MM.1S (cell line): ENCODE data around the gene GJB4.

Experiments used
- DNase-seq: peaks from one replicate; pipeline ENCODE4 v3.0.0-alpha.2; 2015
- H2AFZ ChIP-seq: fragments of 300-600 bp; sonication (generic); 2 replicates; pipeline ENCODE4 v1.6.0; 2016; ENCODE audit warnings: antibody characterized with exemption, low read length
- H3F3A ChIP-seq: fragments of 300-600 bp; sonication (generic); 2 replicates; pipeline ENCODE4 v1.6.1; 2016; ENCODE audit warnings: mild to moderate bottlenecking, antibody characterized with exemption, low read length, moderate library complexity, mixed read lengths; ENCODE audit not compliant: insufficient read depth
- H3K27ac ChIP-seq: fragments of 300-600 bp; sonication (generic); 2 replicates; pipeline ENCODE4 v1.5.1; 2016; ENCODE audit warnings: mild to moderate bottlenecking, low read length
- H3K27me3 ChIP-seq: fragments of 300-600 bp; sonication (generic); replicated peaks from 2 replicates; pipeline ENCODE4 v1.6.0; 2016; ENCODE audit warnings: low read length; ENCODE audit not compliant: insufficient read depth
- H3K36me3 ChIP-seq: fragments of 300-600 bp; sonication (generic); replicated peaks from 2 replicates; pipeline ENCODE4 v1.6.1; 2016; ENCODE audit warnings: mild to moderate bottlenecking, low read length, mixed read lengths; ENCODE audit not compliant: insufficient read depth
- H3K4me1 ChIP-seq: fragments of 300-600 bp; sonication (generic); 2 replicates; pipeline ENCODE4 v1.6.1; 2016; ENCODE audit warnings: low read length, mixed read lengths
- H3K4me2 ChIP-seq: fragments of 300-600 bp; sonication (generic); 2 replicates; pipeline ENCODE4 v1.6.0; 2016; ENCODE audit warnings: low read depth, low read length
- H3K4me3 ChIP-seq: fragments of 300-600 bp; sonication (generic); 2 replicates; pipeline ENCODE4 v1.5.1; 2016; ENCODE audit warnings: low read length, mixed read lengths
- H3K79me2 ChIP-seq: fragments of 300-600 bp; sonication (generic); 2 replicates; pipeline ENCODE4 v1.6.1; 2016; ENCODE audit warnings: mixed run types, low read length, mixed read lengths
- H3K9ac ChIP-seq: fragments of 300-600 bp; sonication (generic); 2 replicates; pipeline ENCODE4 v1.6.1; 2016; ENCODE audit warnings: low read length, mixed read lengths
- H3K9me2 ChIP-seq: fragments of 300-600 bp; sonication (generic); replicated peaks from 2 replicates; pipeline ENCODE4 v1.6.1; 2016; ENCODE audit warnings: mild to moderate bottlenecking, low read length, mixed read lengths; ENCODE audit not compliant: insufficient read depth
- H3K9me3 ChIP-seq: fragments of 300-600 bp; sonication (generic); replicated peaks from 2 replicates; pipeline ENCODE4 v1.6.1; 2016; ENCODE audit warnings: mild to moderate bottlenecking, low read length, mixed read lengths; ENCODE audit not compliant: insufficient read depth
- H4K20me1 ChIP-seq: fragments of 300-600 bp; sonication (generic); 2 replicates; pipeline ENCODE4 v1.6.1; 2016; ENCODE audit warnings: mild to moderate bottlenecking, low read length, moderate library complexity, mixed read lengths; ENCODE audit not compliant: insufficient read depth
- EZH2 ChIP-seq: fragments of 300-600 bp; sonication (generic); optimal IDR thresholded peaks from 2 replicates; pipeline ENCODE3; 2017; ENCODE audit warnings: low read depth, mild to moderate bottlenecking, antibody characterized with exemption, low read length, mixed read lengths
- EZH2phosphoT487 ChIP-seq: fragments of 300-600 bp; sonication (generic); IDR thresholded peaks from 2 replicates; pipeline ENCODE4 v1.6.1; 2018; ENCODE audit warnings: antibody characterized with exemption, low read length
- TF ChIP-seq, protein P1 (sequence below): fragments of 300-600 bp; sonication (generic); IDR thresholded peaks from 2 replicates; pipeline ENCODE4 v1.5.1; 2016; ENCODE audit warnings: antibody characterized with exemption, low read length, mixed read lengths

The GJB4 gene

DNA sequence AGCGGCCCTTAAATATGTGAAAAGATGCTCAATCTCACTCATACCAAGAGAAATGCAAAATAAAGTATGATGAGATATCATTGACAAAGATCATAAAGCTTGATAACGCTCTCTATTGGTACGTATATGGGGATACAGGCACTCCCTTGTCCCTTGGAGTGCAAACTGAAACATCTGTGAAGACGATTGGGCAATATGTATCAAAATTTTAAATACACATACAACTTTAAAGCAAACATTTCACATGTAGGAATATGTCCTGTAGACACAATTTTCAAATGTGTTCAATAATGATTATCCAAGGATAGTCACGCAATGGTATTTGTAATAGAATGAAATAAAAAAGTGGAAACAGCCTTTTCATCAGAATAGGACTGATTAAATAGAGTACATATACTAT, 19.5 kb downstream of the GJB4 start:
- no peak overlapping the region for H3K4me2 ChIP-seq
- H3F3A ChIP-seq: no peaks in the 10 kb centered on the region
- H3K27ac ChIP-seq: no peak overlapping the region

DNA sequence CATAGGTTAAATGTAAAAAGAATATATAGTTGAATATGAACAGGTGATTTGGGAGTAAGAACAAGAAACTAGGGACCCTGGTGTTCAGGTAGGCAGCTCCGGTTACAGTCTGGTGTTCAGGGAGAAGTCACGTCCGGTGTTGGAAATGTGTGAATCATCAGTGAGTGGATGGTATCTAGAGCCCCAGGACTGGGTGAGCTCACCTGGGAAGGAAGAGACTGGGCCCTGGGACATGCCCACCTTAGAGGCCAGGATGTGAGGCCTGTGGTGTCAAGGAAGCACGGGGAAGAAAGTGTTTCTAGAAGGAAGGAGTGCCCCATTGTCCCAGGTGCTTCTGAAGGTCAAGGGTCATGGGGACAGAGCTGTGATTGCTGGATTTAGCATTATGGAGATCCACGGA, 20.0 kb downstream of the GJB4 start:
- Histone ChIP-seq H3K4me3 (no peak overlapping the region), H3K27ac (no peak overlapping the region), H3K79me2 (no peaks in the 10 kb centered on the region), H3K9me2 (no peaks in the 10 kb centered on the region), H3K9me3 (no peaks in the 10 kb centered on the region), H4K20me1 (no peaks in the 10 kb centered on the region), H3K4me1 (no peaks in the 10 kb centered on the region), H3K9ac (no peak overlapping the region), H3K36me3 (no peaks in the 10 kb centered on the region), H3F3A (no peaks in the 10 kb centered on the region), H3K4me2 (no peak overlapping the region), H3K27me3 (peaks cover 65% of the 10 kb centered on the region), H2AFZ (no peak overlapping the region)
- TF ChIP-seq EZH2 (no peak), EZH2phosphoT487 (no peak)
- TF ChIP-seq, protein P1, sequence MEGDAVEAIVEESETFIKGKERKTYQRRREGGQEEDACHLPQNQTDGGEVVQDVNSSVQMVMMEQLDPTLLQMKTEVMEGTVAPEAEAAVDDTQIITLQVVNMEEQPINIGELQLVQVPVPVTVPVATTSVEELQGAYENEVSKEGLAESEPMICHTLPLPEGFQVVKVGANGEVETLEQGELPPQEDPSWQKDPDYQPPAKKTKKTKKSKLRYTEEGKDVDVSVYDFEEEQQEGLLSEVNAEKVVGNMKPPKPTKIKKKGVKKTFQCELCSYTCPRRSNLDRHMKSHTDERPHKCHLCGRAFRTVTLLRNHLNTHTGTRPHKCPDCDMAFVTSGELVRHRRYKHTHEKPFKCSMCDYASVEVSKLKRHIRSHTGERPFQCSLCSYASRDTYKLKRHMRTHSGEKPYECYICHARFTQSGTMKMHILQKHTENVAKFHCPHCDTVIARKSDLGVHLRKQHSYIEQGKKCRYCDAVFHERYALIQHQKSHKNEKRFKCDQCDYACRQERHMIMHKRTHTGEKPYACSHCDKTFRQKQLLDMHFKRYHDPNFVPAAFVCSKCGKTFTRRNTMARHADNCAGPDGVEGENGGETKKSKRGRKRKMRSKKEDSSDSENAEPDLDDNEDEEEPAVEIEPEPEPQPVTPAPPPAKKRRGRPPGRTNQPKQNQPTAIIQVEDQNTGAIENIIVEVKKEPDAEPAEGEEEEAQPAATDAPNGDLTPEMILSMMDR: no peak
- DNase-seq: no peak

More for the DNA sequence above, 19.5 kb downstream of the GJB4 start:
- Histone ChIP-seq H3K79me2 (no peaks in the 10 kb centered on the region), H3K9me2 (no peaks in the 10 kb centered on the region), H3K36me3 (no peaks in the 10 kb centered on the region), H4K20me1 (no peaks in the 10 kb centered on the region), H2AFZ (no peak overlapping the region), H3K27me3 (peaks cover 65% of the 10 kb centered on the region), H3K4me3 (no peak overlapping the region), H3K9ac (no peak overlapping the region), H3K4me1 (no peaks in the 10 kb centered on the region), H3K9me3 (no peaks in the 10 kb centered on the region)
- DNase-seq: no peak
- TF ChIP-seq EZH2 (no peak), EZH2phosphoT487 (no peak)
- TF ChIP-seq, protein P1: no peak

DNA sequence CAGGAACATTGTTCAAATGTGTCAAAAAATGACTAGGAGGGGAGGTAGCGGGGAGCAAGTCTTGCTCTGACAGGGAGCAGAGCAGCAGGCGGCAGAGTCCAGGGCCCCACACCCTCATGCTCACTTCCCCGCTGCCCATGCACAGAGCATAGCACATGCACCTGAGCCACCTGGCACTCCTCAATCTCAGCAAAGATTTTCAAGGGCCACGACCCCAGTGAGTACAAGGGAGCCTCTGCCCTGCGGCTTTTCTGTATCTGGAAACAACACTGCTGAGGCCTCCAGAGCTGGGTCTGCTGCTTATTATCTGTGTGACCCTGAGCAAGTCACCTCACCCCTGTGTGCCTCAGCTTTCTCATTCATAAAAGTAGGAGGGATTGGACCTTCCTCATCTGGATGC, 20.4 kb downstream of the GJB4 start:
- Histone ChIP-seq H3K27me3 (peaks cover 63% of the 10 kb centered on the region), H3K27ac (no peak overlapping the region), H3K4me3 (no peak overlapping the region)

More for the DNA sequence above, 20.4 kb downstream of the GJB4 start:
- no peak for DNase-seq
- H3F3A ChIP-seq: no peaks in the 10 kb centered on the region
- H4K20me1 ChIP-seq: no peaks in the 10 kb centered on the region
- H3K79me2 ChIP-seq: no peaks in the 10 kb centered on the region
- H3K36me3 ChIP-seq: no peaks in the 10 kb centered on the region
- no peak overlapping the region for H3K4me2 ChIP-seq
- no peaks in the 10 kb centered on the region for H3K9me3 ChIP-seq
- H3K9ac ChIP-seq: no peak overlapping the region
- no peaks in the 10 kb centered on the region for H3K9me2 ChIP-seq
- no peak overlapping the region for H2AFZ ChIP-seq
- no peak for TF ChIP-seq EZH2
- TF ChIP-seq, protein P1: no peak
- TF ChIP-seq EZH2phosphoT487: no peak
- no peaks in the 10 kb centered on the region for H3K4me1 ChIP-seq
